GM18511 (cell line): ENCODE measurements around the gene GDF15.
"Not testable (repeated sequence)": the region's sequence is repeated elsewhere in the genome, so short reads cannot be mapped to it uniquely, and the experiment has no call there.

Experiments used
- ATAC-seq: cut with Tn5 transposase; IDR thresholded peaks from one replicate; pipeline ENCODE4 v1.9.1; 2021; ENCODE audit warnings: mild to moderate bottlenecking, moderate library complexity; ENCODE audit not compliant: unreplicated experiment

The GDF15 gene

GRCh38 chr19:18390065-18390907, 4.3 kb downstream of the GDF15 start:
- no peak for ATAC-seq

GRCh38 chr19:18391509-18392075, 5.6 kb downstream of the GDF15 start:
- no peak for ATAC-seq

GRCh38 chr19:18392417-18392816, 6.5 kb downstream of the GDF15 start:
- no peak for ATAC-seq

GRCh38 chr19:18392926-18393325, 7.0 kb downstream of the GDF15 start:
- ATAC-seq: no peak

GRCh38 chr19:18393836-18394235, 7.9 kb downstream of the GDF15 start:
- ATAC-seq: no peak

GRCh38 chr19:18396471-18397241, 10.7 kb downstream of the GDF15 start:
- ATAC-seq: no peak

- ATAC-seq: no peak
Measured at GRCh38 chr19:18397242-18398202, 11.6 kb downstream of the GDF15 start, which contains the start of gene LRRC25. Gene LRRC25, minus strand, starts transcription at chr19:18397622. Its CDS starts 659 bp downstream, at chr19:18396963.

GRCh38 chr19:18399008-18399407, 13.1 kb downstream of the GDF15 start:
- ATAC-seq: no peak

GRCh38 chr19:18401580-18402112, 15.7 kb downstream of the GDF15 start:
- ATAC-seq: no peak

- ATAC-seq: not testable (repeated sequence)
Measured at GRCh38 chr19:18402455-18403248, 16.7 kb downstream of the GDF15 start.

- not testable (repeated sequence) for ATAC-seq
Measured at GRCh38 chr19:18405754-18406153, 19.8 kb downstream of the GDF15 start.

- ATAC-seq: no peak
Measured at GRCh38 chr19:18406749-18407148, 20.8 kb downstream of the GDF15 start.

- ATAC-seq: no peak
Measured at GRCh38 chr19:18408053-18408476, 22.1 kb downstream of the GDF15 start.

GRCh38 chr19:18412610-18413239, 26.8 kb downstream of the GDF15 start:
- ATAC-seq: no peak

- no peak for ATAC-seq
Measured at GRCh38 chr19:18414504-18415177, 28.7 kb downstream of the GDF15 start.

- ATAC-seq: no peak
Measured at GRCh38 chr19:18415178-18415867, 29.4 kb downstream of the GDF15 start.

GRCh38 chr19:18416778-18417249, 30.9 kb downstream of the GDF15 start:
- ATAC-seq: no peak
